Omental fat pad (tissue), 4 donors: ENCODE results near the gene FJX1. TPM values are rescaled to one million over a fixed set of nuclear protein-coding genes. Genes with fewer than 3 reads are reported as not detected.

ENCODE experiments used
- ATAC-seq: fragments of 150-250 bp; one replicate; pipeline ENCODE4 v1.9.1; 2016; ENCODE audit warnings: mild to moderate bottlenecking, moderate library complexity; ENCODE audit not compliant: low FRiP score
- DNase-seq: peaks from one replicate; pipeline ENCODE4 v3.0.0-alpha.2; 2019; ENCODE audit warnings: low spot score
- CTCF ChIP-seq, 3 donors: fragments of 450-650 bp; IDR thresholded peaks; one replicate each; pipeline ENCODE4 v1.5.1; 2016 to 2017; ENCODE audit warnings: antibody characterized with exemption in 3 of 3, mild to moderate bottlenecking in 3 of 3, moderate library complexity in 2 of 3
- total RNA-seq, 4 donors: library from RNA; depleted of rRNA; stranded (reverse); fragments of >200 nt; gene quantifications; one replicate each; pipeline ENCODE4 v1.1.0, GENCODE V29; 2016

Gene FJX1
- total RNA-seq, 4 donors from 2014 or later, result 3.3 to 48.4 (median 9.4) TPM

DNA sequence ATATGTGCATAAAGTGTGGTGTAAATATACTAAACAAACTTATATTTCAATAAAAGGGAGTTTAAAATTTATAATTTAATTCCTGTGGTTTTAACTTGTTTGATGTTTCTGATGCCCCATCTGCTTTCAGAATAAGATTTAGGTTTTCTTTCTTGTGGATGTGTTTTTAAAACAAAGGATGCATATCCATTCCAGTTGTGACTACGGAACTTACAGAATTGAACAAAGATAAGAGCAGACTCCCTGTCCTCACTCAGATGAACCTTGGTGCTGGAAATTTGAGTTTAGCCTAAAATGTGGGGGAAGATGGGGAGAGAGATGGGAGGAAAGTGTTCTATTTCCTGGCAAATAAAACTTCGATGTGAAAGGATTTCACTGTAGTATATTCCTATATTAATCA is 2.5 kb downstream of the FJX1 start:
- ATAC-seq (no peak), DNase-seq (no peak)
- no peak for TF ChIP-seq CTCF (IDR thresholded peaks at IDR 0.05)

DNA sequence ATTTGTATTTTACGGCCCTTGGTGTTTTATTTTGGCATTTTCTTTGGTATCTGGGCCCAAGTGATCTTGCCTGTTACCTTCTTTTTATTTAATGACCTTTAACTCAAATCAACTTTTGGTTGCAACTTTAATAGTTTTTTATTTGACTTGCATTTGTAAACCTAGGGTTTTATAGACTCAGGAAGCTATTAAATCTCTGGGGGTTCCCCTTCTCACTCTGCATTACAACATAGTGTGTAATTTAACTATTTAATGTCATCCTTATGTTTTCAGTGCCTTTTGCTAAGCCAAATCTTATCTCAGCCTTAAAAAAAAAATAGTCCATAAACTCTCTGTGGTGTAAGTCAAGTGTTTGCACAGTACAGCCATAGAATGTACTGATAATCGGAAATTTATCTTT is 3.4 kb downstream of the FJX1 start:
- no peak for TF ChIP-seq CTCF (IDR thresholded peaks at IDR 0.05)
- no peak for DNase-seq
- no peak for ATAC-seq

DNA sequence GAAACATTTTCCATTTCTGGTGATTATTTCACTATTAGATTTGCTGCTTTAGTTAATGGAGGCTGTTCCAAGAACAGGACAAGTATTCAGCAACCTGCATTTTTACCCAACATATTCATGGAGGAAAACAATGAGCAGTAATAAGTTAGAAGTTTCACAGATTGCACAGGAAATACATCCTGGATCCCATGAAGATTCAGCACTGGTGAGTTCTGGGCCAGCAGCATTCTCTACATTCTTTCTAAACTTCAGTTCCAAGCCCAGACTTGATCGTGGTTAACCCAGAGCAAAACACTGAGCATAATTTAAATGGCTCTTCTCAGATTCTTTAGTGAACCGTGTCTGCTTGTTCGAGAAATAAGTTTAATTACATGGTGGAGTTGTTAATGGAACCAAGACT is 3.8 kb downstream of the FJX1 start:
- ATAC-seq (no peak), DNase-seq (no peak)
- no peak for TF ChIP-seq CTCF (IDR thresholded peaks at IDR 0.05)

GRCh38 chr11:35623621-35624168 is 5.4 kb downstream of the FJX1 start:
- DNase-seq (no peak), ATAC-seq (no peak)
- TF ChIP-seq CTCF (IDR thresholded peaks at IDR 0.05), result no peak

GRCh38 chr11:35624316-35624715 is 6.1 kb downstream of the FJX1 start:
- no peak for ATAC-seq
- TF ChIP-seq CTCF (IDR thresholded peaks at IDR 0.05), result no peak
- no peak for DNase-seq

DNA sequence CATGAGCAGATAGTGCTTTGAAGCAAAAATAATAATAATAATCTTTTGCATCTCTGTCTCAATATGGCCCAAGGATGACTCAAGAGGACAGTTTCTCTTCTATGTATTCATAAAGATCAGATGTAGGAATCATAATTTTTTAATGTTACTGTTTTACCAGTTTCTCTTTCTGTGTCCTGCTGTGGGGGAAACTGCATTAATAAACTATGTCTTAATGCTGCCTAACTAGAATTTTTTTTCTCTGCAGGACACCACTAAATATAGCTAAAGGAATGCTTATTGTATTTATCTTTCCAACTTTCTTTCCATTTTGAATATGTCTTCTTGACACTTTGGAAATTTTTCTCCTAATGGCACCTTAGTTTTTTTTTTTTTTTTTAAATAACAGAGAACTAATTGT is 6.5 kb downstream of the FJX1 start:
- no peak for TF ChIP-seq CTCF (IDR thresholded peaks at IDR 0.05)
- no peak for ATAC-seq

GRCh38 chr11:35626501-35626900 is 8.2 kb downstream of the FJX1 start:
- TF ChIP-seq CTCF (IDR thresholded peaks at IDR 0.05), result no peak
- no peak for DNase-seq
- no peak for ATAC-seq

More for the DNA sequence above, 6.5 kb downstream of the FJX1 start:
- no peak for DNase-seq
